HL-60/S4 (cell line): Measurements from ENCODE around the gene FKBP7.
"Not testable (repeated sequence)": the region's sequence is repeated elsewhere in the genome, so short reads cannot be mapped to it uniquely, and the experiment has no call there.

ENCODE experiments used
- in situ Hi-C: fragments of 300-500 bp; cut with MboI; formaldehyde crosslinking; loops from 2 replicates; pipeline ENCODE4 v1.14.3; 2022; ENCODE audit warnings: low sequenced_read_pairs

Gene FKBP7

DNA sequence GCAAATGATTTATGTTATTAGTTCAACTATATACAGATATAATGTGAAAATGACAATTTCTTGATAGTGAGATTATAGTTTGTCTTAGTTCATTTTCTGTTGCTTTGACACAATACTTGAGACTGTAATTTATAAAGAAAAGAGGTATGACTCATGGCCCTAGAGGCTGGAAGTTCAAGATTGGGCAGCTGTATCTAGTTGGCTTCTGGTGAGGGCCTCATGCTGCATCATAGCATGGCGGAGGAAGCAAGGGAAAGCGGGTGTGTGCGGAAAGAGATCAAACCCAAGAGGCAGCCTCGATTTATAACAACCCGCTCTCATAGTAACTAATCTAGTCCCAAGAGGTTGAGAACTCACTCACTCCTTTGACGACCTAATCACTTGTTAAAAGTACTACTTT, 13.2 kb upstream of the FKBP7 start:
- in situ Hi-C loops = no loop called here

DNA sequence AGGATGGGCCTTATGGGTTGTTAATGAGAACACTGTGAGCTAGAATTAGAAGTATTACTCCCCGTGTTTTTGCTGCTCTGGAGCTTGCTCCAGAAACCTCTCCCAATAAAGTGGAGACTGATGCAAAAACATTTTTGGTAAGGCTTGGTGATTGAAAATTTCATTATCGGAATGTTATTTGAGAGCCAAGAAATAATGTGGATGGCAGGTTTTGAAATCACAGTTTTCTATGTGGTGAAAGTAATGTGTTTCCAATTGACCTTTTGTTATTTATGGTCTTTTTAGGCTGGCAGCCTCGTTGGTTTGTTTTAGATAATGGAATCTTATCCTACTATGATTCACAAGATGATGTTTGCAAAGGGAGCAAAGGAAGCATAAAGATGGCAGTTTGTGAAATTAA, 7.0 kb upstream of the FKBP7 start:
- in situ Hi-C loops = no loop called here

- in situ Hi-C loops = no loop called here
Measured at GRCh38 chr2:178484245-178485041, 6.0 kb upstream of the FKBP7 start.

- in situ Hi-C loops = no loop called here
Measured at GRCh38 chr2:178482437-178482836, 4.0 kb upstream of the FKBP7 start.

DNA sequence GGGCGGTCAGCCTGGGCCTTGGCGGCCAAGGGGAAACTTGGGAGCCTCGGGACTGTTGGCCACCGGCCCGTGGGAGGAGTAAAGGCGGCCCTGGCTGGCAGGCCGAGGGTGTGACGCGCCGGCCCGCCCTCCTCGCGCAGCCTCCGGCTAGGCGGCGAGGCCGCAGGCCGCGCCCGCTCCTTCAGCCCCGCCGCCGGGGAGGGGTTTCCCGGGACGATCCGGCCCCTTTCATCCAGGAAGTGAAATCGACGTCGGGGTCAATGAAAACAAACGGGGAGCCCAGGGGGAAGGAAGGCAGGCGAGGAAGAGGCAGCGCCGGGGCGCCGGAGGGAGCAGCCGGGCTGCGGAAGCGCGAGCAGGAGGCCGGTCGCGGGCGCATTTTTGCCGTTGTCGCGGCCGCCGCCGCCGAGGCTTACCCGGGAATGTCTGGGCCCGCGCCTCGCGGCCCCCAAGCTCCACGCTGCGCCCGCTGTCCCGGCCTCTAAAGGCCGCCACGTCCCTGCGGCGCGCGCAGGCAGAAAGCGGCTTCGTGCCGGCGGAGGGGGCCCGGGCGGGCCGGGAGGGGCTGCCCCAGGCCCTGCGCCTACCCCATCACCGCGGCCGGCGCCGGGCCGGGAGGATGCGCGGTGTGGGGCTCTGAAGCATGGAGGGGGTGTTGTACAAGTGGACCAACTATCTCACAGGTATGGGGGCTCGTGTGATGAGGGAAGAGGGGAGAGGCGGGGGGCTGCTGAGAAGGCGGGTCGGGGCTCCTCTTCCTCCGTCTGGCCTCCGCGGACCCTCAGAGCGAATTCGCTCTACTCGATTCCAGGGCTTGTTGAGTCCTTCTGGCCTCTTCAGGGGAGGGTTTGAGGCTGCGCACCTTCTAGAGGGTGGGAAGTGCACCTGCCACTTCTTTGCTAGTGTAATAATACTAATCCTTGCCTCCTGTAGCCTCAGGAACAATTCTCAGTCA, 2.1 kb upstream of the FKBP7 start, which contains the start of gene PLEKHA3:
PLEKHA3 (plus strand) TSS at position 231 of the 955 bp plus-strand sequence; CDS start at position 644, 413 bp downstream.
- in situ Hi-C loops = no loop called here

GRCh38 chr2:178479758-178480226, 1.4 kb upstream of the FKBP7 start:
- in situ Hi-C loops = no loop called here

DNA sequence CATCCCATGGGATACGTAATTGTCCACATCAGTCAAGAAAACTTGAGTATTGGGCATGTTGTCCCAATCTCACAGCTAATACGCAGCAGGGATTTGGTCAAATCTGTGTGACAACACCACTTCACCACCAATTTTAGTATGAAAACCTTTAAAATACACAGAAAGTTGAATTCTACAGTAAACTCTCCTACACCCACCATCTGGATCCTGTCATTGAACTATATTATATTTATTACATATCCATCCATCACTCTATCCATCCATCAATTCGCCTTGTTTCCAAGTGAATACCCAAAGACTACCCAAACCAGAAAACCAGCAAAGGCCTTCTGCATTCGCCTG, 846 bp upstream of the FKBP7 start:
- in situ Hi-C loops = no loop called here

GRCh38 chr2:178478130-178478438, 316 bp downstream of the FKBP7 start:
- in situ Hi-C loops = no loop called here

DNA sequence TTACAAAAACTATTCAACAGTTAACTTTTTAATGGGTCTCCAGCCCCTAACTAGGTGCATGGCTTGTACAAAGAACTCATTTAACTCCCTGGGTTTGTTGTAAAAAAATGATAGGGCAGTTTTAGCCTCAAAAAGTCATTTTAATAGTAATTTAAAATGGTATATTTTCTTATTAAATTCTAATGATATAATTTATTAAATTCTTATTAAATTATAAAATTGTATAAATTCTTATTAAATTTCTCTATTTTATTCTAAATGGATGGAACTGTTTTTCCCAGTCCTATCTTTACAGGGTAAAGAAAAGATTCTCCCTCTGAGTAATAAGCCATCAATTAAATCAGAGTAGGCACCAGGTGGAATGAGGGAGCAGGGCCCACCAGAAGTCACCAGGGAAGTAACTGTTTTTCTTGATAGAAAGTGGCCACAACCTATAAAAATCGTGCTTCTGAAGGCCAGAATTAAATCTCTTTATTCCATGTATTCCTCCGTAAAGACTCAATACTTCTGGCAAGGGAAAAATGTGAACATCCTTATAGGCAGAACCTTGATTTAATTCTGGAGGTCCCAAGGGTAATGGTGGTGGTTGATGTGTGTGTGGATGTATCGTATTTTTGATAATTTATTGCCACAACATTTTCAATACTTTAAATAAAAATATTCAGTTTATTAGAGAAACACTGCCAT, 814 bp downstream of the FKBP7 start:
- in situ Hi-C loops = no loop called here

DNA sequence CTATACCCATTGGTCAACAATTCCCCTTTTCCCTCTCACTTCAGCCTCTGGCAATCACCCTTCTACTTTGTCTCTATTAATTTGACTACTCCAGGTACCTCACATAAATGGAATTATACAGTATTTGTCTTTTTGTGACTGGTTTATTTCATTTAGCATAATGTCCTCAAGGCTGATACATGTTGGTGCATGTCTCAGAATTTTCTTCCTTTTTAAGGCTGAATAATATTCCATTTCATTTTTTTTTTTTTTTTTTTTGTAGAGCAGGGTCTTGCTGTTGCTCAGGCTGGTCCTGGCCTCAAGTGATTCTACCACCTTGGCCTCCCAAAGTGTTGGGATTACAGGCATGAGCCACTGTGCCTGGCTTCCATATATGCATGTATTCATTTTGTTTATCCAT, 1.9 kb downstream of the FKBP7 start:
- in situ Hi-C loops = no loop called here

GRCh38 chr2:178474560-178474959, 3.8 kb downstream of the FKBP7 start:
- in situ Hi-C loops = no loop called here

- in situ Hi-C loops = no loop called here
Measured at GRCh38 chr2:178473931-178474330, 4.5 kb downstream of the FKBP7 start.

DNA sequence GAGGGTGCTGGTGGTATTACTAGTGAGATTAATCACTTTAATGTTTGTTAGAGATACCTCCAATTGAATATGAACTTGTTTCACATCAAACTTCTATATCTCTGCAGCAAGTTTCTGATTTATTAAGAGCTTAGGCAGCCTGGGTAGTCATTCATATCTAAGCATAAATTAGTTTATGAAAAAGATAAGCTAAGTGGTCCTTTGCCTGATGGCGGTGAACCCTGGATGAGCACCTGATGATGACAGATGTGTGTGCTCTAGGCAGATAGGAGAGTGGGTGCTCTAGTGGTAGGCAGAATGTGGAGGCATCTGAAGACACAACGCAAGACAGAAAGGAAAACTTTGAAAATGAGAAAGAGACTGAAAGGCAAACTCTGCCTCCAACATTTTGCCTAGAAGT, 5.0 kb downstream of the FKBP7 start:
- in situ Hi-C loops = no loop called here

GRCh38 chr2:178471313-178471712, 7.1 kb downstream of the FKBP7 start:
- in situ Hi-C loops = not testable (repeated sequence)

- in situ Hi-C loops = no loop called here
Measured at GRCh38 chr2:178469219-178469849, 9.1 kb downstream of the FKBP7 start.

GRCh38 chr2:178457390-178457886, 21.0 kb downstream of the FKBP7 start:
- in situ Hi-C loops = no loop called here

DNA sequence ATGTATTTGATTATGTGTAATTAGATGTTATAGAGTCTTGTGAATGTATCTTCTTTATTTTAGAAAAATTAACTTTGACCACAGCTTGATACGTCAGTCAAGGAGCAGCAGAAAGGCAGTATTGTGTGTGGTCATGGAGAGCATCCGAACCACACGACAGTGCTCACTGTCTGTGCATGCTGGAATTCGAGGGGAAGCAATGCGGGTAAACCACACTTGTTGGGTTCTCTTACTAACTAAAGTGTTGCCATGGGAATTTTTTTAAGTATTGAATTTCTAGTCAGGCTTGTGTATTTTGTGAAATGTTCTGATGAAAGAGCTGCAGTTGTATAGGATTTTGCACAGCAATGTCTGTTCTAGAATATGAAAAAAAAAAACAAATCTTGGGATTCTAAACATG, 22.5 kb downstream of the FKBP7 start:
- in situ Hi-C loops = no loop called here

DNA sequence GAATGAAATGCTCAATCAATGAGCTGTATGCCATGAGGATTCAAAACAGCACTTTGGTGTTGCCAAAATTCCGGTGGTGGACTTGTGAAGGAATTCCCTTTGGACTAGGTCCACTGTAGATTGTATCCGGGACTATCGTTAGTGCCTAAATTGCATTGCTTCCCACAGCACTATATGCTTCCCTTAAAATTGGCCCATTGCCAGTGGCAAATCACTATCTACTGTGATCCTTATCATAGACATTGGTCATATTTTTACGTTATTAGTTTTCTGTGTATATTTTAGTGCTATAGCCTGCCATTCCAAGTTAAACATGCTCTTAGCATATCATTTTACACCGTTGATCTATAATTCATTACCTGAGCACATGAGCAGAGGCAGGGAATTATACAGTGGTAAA, 25.5 kb downstream of the FKBP7 start:
- in situ Hi-C loops = no loop called here

GRCh38 chr2:178452334-178452733, 26.1 kb downstream of the FKBP7 start:
- in situ Hi-C loops = no loop called here

GRCh38 chr2:178450774-178451525, 27.4 kb downstream of the FKBP7 start, which contains the start of the genes PJVK and PRKRA:
Gene PJVK, plus strand, starts transcription at chr2:178451378. Its CDS starts 2,032 bp downstream, at chr2:178453410.
Gene PRKRA, minus strand, starts transcription at chr2:178451175. Its CDS starts 145 bp downstream, at chr2:178451030.
- in situ Hi-C loops = no loop called here
